ELR (cell line): Measurements from ENCODE around the gene TMEM215.
"Not testable (repeated sequence)": the region's sequence is repeated elsewhere in the genome, so short reads cannot be mapped to it uniquely, and the experiment has no call there.

Source experiments
- DNase-seq: peaks from one replicate; pipeline ENCODE4 v3.0.0-alpha.2; 2015; ENCODE audit warnings: low read depth

Gene TMEM215

GRCh38 chr9:32783168-32783891 is at the start of gene TMEM215:
Gene TMEM215 (plus strand): TSS chr9:32783540. CDS start chr9:32784184, 644 bp downstream.
- DNase-seq = no peak

- no peak for DNase-seq
These were observed 47.9 kb upstream of the TMEM215 start for GRCh38 chr9:32735476-32735875.

DNA sequence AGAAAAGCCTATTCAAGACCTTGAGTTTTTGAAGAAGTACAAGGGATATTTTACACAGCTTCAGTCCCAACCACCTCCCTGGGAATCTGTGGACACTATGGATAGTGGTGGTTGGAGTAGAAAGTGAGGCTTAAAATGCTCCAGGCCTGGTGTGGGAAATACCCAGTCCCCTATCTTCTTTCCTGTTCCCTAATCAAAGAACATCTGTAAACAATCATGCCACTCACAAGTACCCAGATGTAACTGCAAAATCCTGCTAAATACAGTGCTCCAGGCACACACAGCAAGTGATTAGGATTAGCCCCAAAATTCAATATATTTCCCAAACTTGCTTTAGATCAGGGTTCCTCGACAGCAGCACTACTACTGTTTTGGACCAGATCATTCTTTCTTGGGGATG is 46.0 kb upstream of the TMEM215 start:
- DNase-seq = no peak

GRCh38 chr9:32738501-32739172 is 44.7 kb upstream of the TMEM215 start:
- DNase-seq = peak; percentile 36

GRCh38 chr9:32741706-32742105 is 41.6 kb upstream of the TMEM215 start:
- no peak for DNase-seq

DNA sequence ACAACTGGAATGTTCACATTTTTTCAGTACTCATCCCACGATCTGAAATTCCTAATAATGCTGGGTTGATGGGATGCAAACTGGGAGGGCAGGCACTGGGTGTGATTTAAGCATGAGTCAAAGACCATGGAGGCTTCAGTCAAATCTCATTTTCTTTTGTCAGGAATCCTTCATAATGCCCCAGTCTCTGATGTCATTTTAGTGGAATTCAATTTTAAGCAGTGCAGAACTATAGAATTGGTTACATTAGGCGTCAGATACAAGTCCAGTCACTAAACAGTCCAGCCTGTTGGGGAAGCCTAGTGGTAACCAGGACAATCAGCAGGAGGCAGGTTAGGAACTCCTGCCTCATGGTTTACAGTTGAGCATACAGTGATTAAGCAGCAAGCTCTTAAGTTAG is 41.0 kb upstream of the TMEM215 start:
- DNase-seq = peak; percentile 3

DNA sequence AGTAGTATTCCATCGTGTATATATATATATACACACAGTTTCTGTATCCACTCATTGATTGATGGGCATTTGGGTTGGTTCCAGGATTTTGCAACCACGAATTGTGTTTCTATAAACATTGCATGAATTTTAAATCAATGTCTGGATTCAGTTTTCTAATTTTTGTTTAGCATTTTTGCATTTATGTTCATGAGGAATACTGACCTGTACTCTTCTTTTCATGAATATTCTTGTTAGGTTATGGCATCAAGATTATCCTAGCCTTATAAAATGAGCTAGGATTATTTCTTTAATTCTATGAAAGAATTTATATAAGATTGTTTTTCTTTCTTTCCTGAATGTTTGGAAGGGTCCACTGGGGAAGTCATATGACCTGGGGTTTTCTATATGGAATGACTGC is 35.3 kb upstream of the TMEM215 start:
- DNase-seq = no peak

- DNase-seq = no peak
These were observed 27.6 kb upstream of the TMEM215 start for GRCh38 chr9:32755730-32756129.

GRCh38 chr9:32764139-32764538 is 19.2 kb upstream of the TMEM215 start:
- no peak for DNase-seq

GRCh38 chr9:32775283-32775682 is 8.1 kb upstream of the TMEM215 start:
- DNase-seq = no peak

- no peak for DNase-seq
These were observed 7.1 kb upstream of the TMEM215 start for GRCh38 chr9:32776201-32776600.

- DNase-seq = no peak
These were observed 718 bp upstream of the TMEM215 start for GRCh38 chr9:32782476-32783167.

DNA sequence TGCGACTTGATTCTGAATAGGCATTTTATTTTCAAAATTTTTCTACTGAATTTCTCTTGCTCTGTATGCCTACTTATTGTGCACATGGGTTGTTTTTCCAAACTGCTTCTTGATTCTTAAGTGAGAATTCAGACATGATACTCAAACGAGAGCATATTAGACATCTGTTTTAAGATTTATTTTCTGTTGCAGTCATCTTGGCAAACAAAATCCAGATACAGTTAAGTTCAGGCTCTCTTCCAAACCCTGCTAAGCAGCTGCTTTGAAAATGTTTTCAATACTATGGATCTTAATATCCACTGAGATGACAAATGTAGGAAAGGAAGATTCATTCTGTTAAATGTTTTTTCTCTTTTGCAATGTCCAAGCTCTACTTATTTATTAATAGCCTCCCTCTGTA is 4.5 kb downstream of the TMEM215 start:
- no peak for DNase-seq

GRCh38 chr9:32796015-32796414 is 12.7 kb downstream of the TMEM215 start:
- DNase-seq = not testable (repeated sequence)

GRCh38 chr9:32801530-32801929 is 18.2 kb downstream of the TMEM215 start:
- no peak for DNase-seq

DNA sequence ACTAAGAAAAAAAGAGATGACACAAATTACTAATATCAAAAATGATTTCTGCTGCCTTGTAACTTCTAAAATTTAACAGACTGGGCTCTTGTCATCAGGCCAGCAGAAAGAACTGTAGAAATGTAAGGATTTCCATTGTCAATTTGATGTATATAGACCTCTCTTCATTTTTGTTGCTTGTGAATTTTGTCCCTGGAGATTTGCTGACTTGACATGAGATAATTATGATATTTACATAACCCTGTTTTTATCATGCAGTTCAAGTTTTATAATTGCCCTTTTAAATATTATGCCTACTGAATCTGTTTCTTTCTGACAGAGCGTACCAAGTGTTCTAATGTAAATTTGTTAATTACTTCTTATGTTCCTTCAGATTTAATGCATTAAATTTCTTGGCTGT is 23.9 kb downstream of the TMEM215 start:
- no peak for DNase-seq

- DNase-seq = no peak
These were observed 27.9 kb downstream of the TMEM215 start for GRCh38 chr9:32811246-32811645.

GRCh38 chr9:32820322-32820721 is 37.0 kb downstream of the TMEM215 start:
- no peak for DNase-seq

- DNase-seq = no peak
These were observed 39.8 kb downstream of the TMEM215 start for GRCh38 chr9:32823101-32823500.

- DNase-seq = no peak
These were observed 40.2 kb downstream of the TMEM215 start for GRCh38 chr9:32823551-32823950.

- DNase-seq = no peak
These were observed 41.9 kb downstream of the TMEM215 start for GRCh38 chr9:32825203-32825602.

- no peak for DNase-seq
These were observed 45.5 kb downstream of the TMEM215 start for GRCh38 chr9:32828861-32829260.

- no peak for DNase-seq
These were observed 49.0 kb downstream of the TMEM215 start for GRCh38 chr9:32832346-32832745.
